ENCODE data around the gene CSHL1.
"Not testable (repeated sequence)": the region's sequence is repeated elsewhere in the genome, so short reads cannot be mapped to it uniquely, and the experiment has no call there.

The CSHL1 gene

DNA sequence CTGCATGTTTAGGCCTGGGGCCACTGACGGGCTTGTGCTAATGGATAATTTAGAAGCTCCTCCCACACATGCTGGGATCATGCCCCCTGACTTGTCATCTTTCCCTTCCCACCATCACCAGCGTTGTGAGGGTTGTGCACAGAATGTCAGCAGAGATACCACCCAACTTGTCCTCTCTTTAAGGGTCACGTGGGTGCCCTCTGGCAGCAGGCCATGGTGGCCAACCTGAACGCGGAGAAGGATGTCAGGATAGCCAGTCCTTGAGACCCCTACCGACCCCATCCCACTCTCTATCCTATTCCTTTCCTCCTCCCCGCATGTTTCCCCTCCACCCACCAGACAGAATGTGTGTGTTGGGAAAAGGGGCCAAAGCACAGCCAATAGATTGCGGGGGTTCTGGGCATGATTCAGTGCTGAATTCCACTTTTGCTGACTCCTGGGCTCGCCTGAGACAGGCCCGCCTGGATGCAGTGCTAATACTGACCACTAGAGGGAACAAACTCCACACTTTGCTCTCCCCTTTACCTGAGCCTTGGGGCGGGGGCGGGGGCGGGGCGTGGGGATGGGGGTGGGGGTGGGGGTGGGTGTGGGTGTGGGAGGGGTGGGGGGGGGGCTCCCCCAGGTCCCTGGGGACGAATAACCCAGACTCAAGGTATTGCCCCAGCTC, 29.0 kb downstream of the CSHL1 start, which contains the start of gene GH2:
Gene GH2, minus strand, starts transcription at position 10 of the 667 bp plus-strand sequence. CDS start 143 bp downstream, outside the sequence.
- peak; percentile 51 for DNase-seq

DNA sequence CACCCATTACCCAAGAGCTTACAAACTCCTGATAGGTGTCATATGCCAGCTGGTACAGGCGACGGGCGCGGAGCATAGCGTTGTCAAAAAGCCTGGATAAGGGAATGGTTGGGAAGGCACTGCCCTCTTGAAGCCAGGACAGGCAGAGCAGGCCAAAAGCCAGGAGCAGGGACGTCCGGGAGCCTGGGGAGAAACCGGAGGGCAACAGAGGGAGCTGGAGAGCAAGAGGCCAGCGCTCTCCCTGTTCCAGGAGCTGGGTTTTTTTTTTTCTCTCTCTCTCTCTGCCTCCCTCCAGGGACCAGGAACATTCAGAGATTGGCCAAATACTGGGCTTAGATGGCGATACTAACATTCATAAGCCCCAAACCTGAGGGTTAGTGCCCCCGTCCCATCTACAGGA, 29.7 kb downstream of the CSHL1 start:
- DNase-seq, result not testable (repeated sequence)

DNA sequence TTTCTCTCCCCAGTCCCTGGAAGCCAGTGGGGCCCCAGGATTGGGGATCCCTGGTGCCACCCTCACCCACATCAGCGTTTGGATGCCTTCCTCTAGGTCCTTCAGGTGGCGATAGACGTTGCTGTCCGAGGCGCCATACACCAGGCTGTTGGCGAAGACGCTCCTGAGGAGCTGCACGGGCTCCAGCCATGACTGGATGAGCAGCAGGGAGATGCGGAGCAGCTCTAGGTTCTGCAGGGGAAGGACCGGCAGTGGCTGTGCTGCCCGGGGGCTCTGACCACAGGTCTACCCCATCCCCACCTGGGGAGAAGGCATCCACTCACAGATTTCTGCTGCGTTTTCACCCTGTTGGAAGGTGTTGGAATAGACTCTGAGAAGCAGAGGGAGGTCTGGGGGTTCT, 30.4 kb downstream of the CSHL1 start:
- DNase-seq, result no peak

DNA sequence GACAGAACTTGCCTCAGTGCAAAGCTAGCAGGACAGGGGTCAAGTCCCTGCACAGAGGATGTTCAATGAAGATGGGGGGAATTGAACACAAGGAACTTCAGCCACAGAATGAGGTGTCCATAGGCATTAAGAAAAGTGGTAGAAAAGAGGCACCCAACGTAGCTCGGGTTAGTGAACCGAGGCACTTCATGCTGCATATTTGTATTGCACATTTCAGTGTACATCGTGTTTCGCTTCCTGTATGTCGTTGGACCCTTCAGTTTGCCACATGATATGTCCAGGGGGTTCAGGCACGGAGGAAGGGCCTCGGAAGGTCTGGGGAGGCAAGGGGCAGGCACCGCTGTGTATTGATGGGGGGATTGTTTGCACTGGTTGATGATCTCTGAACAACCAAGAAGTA, 32.6 kb downstream of the CSHL1 start:
- not testable (repeated sequence) for DNase-seq

DNA sequence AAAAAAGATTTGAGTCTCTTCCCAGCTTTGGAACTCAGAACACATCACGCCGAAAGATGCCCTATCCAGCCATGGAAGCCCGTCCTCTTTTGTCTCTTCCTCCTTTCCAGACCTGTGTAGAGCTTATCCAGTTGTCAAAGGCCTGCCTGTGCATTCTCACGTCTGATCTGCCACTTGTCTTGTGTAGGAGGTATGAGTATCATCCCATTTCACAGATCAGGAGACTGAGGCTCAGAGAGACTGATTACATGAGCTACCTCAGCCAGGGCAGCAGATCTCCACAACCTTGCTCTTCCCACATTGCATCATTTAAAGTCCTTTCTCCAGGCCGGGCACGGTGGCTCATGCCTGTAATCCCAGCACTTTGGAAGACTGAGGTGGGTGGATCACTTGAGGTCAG, 36.4 kb downstream of the CSHL1 start:
- not testable (repeated sequence) for DNase-seq

DNA sequence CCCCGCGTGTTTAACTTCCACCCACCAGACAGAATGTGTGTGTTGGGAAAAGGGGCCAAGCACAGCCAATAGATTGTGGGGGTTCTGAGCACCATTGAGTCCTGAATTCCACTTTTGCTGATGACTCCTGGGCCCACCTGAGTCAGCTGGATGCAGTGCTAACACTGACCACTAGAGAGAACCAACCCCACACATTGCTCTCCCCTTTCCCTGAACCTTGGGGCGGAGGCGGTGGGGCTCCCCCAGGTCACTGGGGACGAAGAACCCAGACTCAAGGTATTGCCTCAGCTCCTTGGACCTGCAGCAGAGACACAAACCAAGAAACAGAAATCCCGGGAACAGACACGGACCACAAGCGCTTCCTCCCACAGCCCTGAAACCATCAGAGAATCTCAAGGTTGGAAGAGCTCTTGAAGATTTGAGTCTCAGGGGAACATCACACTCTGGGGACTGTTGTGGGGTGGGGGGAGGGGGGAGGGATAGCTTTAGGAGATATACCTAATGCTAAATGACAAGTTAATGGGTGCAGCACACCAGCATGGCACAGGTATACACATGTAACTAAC, 36.9 kb downstream of the CSHL1 start:
- not testable (repeated sequence) for DNase-seq

DNA sequence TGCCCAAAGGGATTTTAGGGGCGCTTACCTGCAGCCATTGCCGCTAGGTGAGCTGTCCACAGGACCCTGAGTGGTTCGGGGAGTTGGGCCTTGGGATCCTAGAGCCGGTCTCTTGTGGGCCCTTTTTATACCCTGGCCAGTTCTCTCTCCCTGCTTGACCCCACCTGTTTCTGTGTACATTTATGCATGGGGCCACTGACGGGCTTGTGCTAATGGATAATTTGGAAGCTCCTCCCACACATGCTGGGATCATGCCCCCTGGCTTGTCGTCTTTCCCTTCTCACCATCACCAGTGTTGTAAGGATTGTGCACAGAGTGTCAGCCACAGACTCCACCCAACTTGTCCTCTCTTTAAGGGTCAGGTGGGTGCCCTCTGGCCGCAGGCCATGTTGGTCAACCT, 37.5 kb downstream of the CSHL1 start, which contains the start of gene CSH2:
Gene CSH2, minus strand, starts transcription at position 101 of the 400 bp plus-strand sequence. Its CDS starts 63 bp downstream, at position 38.
- DNase-seq, result not testable (repeated sequence)

DNA sequence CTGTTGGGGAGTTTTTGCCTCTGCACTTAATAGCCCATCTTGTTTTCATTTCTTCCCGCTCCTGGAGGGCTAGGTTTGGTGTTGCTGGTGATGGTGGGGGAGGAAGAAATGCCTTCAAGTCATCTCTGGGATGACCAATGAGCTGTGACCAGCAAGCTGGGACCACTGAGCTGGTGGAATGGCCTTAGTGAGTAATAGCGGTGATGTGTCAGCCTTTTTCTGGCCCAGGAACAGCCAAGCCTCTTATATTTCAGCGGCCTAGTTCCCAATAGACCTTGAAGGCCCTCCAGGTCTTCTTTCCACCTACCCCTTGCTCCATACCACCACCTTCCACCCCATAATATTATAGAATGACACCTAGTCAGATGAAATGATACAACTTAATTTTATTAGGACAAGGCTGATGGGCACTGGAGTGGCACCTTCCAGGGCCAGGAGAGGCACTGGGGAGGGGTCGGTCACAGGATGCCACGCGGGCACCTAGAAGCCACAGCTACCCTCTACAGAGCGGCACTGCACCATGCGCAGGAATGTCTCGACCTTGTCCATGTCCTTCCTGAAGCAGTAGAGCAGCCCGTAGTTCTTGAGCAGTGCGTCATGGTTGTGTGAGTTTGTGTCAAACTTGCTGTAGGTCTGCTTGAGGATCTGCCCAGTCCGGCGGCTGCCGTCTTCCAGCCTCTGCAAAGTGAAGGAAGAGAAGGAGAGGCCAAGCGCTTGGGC, 39.3 kb downstream of the CSHL1 start:
- DNase-seq, result not testable (repeated sequence)

DNA sequence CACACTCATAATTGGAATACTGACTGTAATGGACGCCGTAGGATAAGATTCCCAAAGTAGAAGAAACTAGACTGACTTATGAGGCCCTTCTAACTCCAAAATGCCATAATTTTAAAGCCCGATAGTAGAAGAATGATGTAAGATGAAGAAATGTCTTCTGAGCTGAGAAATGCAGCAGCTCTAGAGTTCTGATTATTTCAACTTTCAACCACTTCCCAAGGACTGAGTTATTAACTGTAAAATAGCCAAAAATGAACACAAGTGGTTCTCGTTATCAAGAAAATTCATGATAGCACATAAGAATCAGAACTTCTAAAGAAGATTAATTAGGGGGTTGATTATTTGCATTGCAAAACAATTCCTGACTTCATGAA, 40.8 kb downstream of the CSHL1 start:
- DNase-seq, result not testable (repeated sequence)

DNA sequence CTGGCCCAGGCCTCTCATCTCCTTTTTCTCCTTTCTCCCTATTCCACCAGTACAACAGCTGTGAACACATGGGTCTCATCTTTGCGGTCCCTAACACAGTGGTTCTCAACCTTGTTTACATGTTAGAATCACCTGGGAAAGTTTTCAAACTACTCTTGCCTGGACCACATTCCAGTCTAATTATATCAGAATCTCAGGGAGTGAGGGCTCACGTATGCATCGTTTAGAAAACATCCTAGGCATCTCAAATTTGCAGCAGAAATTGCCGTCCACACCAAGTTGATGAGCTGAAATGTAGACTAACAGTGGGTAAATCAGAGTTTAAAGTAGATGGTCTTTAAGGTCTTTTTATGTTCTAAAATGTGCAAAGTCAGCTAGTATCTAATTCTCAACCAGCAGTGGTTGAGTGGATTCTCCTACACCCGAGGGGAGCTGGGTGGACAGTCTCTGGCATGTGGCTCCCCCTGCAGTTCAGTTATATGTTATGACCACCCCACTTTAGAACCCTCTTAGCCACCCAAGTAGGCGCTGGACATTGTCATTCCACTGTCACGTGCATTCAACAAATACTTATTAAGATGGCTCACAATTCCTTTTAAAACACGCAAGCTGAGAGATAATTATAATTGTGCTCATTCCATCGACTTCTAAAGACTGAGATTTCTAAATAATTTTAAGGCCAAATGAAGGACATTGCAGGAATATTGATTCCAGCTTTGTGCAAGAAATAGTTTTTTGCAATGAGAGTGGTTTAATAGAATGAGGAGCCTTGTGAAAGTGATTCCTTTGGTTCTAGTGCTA, 41.4 kb downstream of the CSHL1 start:
- not testable (repeated sequence) for DNase-seq

DNA sequence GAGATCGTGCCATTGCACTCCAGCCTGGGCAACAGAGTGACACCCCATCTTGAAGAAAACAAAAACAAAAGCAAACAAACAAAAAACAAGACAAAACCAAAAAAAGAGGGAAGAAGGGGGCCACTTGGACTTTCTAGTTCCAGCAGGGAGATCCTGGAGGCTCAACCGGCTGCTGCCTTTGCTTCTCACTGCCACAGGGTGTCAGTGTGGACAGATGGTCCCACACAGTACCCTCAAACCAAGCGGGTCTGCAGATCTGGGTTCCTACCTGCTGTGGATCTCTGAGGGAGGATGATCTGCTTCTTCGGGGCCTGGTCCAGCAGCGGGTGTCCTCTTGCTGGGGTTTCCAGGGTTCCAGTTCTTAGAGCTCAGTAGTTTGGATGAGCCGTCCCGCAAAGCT, 44.4 kb downstream of the CSHL1 start:
- not testable (repeated sequence) for DNase-seq

All from CD4-positive, alpha-beta T cell treated with Interleukin-4 for 4 hours (primary cell).